HEK293T (cell line): ENCODE measurements around the gene PCED1B.

ENCODE experiments used
- BHLHE40 ChIP-seq: fragments of 450-650 bp; IDR thresholded peaks from 2 replicates; pipeline ENCODE4 v1.6.1; 2016; ENCODE audit warnings: mild to moderate bottlenecking, moderate library complexity, borderline replicate concordance
- CTBP1 ChIP-seq: fragments of 450-650 bp; IDR thresholded peaks from 2 replicates; pipeline ENCODE4 v1.6.1; 2016; ENCODE audit warnings: borderline replicate concordance
- ELF4 ChIP-seq: fragments of 450-650 bp; IDR thresholded peaks from 2 replicates; pipeline ENCODE4 v1.6.1; 2017; ENCODE audit warnings: antibody characterized with exemption
- FOXA1 ChIP-seq: fragments of 450-650 bp; IDR thresholded peaks from 2 replicates; pipeline ENCODE4 v1.6.1; 2016; ENCODE audit warnings: mild to moderate bottlenecking
- FOXK2 ChIP-seq: fragments of 450-650 bp; IDR thresholded peaks from 2 replicates; pipeline ENCODE4 v1.6.1; 2016; ENCODE audit warnings: mild to moderate bottlenecking
- FOXM1 ChIP-seq: fragments of 450-650 bp; IDR thresholded peaks from 2 replicates; pipeline ENCODE4 v1.6.1; 2017; ENCODE audit warnings: mild to moderate bottlenecking, borderline replicate concordance
- HDGF ChIP-seq: fragments of 450-650 bp; IDR thresholded peaks from 2 replicates; pipeline ENCODE4 v1.6.1; 2017; ENCODE audit warnings: antibody characterized with exemption, borderline replicate concordance
- L3MBTL2 ChIP-seq: fragments of 450-650 bp; conservative IDR thresholded peaks from 2 replicates; pipeline ENCODE4 v1.6.1; 2016; ENCODE audit warnings: mild to moderate bottlenecking
- NFRKB ChIP-seq: fragments of 450-650 bp; IDR thresholded peaks from 2 replicates; pipeline ENCODE4 v1.6.1; 2016; ENCODE audit warnings: mild to moderate bottlenecking, moderate library complexity
- PKNOX1 ChIP-seq: fragments of 450-650 bp; IDR thresholded peaks from 2 replicates; pipeline ENCODE4 v1.6.1; 2016
- SP1 ChIP-seq: fragments of 450-650 bp; IDR thresholded peaks from 2 replicates; pipeline ENCODE4 v1.6.1; 2017
- SUZ12 ChIP-seq: fragments of 450-650 bp; IDR thresholded peaks from 2 replicates; pipeline ENCODE4 v1.6.1; 2016; ENCODE audit warnings: mild to moderate bottlenecking
- TARDBP ChIP-seq: fragments of 450-650 bp; IDR thresholded peaks from 2 replicates; pipeline ENCODE4 v1.6.1; 2016
- ZNF384 ChIP-seq: fragments of 450-650 bp; IDR thresholded peaks from 2 replicates; pipeline ENCODE4 v1.6.1; 2016

DNA sequence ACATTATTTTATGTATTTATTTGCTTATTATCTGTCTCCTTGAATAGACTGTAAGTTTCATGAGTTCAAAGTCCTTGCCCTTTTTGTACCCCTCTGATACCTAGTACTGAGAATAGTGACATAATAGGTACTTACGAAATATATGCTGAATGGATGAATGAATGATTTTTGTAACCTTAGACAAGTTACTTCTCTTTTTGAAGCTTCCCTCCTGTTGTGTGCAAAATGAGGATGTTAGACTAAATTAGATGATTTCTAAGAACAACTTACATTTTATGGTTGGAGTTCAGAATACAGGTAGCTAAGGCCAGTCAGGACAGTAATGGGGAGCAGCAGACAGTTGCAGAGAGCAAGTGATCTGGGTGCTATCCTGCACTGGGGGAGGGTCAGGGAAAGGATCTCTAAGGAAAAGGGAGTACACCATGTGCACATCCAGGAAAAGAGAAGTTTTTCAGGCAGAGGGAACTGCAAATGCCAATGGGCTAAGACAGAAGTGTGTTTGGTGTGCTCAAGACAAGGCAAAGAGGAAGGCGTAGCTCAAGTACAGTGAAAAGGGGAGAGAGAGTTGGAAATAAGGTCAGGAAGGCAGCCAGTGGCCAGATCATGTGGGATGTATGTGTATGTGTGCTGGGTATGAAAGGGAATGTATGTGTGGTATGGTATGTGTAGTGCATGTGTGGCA, 59.7 kb downstream of the PCED1B start:
- TF ChIP-seq BHLHE40 (no peak), FOXA1 (no peak), FOXM1 (no peak), HDGF (no peak), ELF4 (no peak), SP1 (no peak), FOXK2 (no peak), TARDBP (no peak), NFRKB (no peak), SUZ12 (no peak), PKNOX1 (no peak), ZNF384 (no peak), L3MBTL2 (no peak), CTBP1 (no peak)
